ENCODE data around the gene CRIP1. TPM values are rescaled to one million over a fixed set of nuclear protein-coding genes. Genes with fewer than 3 reads are reported as not detected.
A peak's percentile ranks its signal among the peaks of the same experiment; 100 is the strongest.

CRIP1 gene
- total RNA-seq, 1 experiment from 2014 or later, result not detected

DNA sequence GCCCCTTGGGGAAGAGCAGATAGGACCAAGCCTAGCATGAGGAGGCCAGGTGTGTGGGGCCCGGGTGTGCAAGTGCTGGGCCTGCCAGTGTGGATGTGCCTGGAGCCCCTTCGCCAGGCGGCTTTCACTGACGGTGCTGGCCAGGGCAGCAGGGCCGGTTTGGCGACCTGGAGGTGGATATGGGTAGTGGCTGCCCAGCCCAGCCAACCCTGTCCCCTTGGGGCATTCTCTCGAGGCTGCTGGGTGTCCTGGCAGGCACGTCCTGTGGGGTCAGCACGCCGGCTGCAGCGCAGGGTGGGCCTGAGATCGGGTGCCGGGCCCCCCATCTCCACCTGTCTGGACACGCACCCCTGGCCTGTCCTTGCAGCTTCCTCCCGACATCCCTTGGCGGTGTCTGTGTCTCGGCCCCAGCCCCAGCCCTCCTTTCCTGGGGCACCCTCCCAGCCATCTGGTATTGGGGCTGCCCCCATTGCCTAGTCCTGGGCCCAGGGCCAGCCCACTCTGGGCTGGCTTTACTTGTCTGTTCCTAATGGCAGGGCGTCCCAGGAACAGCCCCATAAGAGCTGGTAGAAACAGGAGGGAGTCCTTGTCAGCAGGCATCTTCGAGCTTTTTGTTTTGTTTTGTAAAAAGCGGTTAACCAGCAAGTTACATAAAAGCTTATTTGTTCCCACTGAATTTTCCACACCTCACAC, 19.3 kb upstream of the CRIP1 start:
- no peak for DNase-seq (ENCODE audit: low read depth)
- in situ Hi-C loops (cut with HindIII; ENCODE audit: low pct_unique_long_range_greater_than_20kb, low sequenced_read_pairs), result no loop called here

DNA sequence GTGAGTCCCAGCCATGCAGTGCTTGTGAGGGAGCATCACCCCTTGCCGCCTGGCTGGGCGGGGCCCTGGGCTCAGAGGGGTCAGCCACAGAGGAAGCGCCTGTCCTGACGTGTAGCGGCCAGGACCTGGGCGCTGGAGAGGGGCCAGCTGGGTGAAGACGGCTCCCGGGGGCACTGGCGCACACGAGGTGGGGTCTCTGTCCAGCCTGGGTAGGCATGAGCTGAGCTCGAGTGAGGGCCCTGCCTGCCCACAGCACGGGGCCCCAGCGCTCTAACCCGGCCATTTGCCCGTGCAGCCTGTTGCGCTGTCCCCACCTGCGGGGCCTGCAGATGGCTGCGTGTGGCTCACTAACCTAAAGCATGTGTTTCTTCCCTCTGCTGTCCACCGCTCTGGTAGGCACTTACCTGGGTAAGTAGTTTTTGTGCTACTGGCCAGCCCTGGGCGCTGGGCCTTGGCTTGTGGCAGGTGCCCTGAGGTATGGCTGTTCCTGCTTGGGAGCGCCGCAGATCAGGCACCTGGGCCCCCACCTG, 18.7 kb upstream of the CRIP1 start:
- DNase-seq (ENCODE audit: low read depth), result no peak
- in situ Hi-C loops (cut with HindIII; ENCODE audit: low pct_unique_long_range_greater_than_20kb, low sequenced_read_pairs), result no loop called here

DNA sequence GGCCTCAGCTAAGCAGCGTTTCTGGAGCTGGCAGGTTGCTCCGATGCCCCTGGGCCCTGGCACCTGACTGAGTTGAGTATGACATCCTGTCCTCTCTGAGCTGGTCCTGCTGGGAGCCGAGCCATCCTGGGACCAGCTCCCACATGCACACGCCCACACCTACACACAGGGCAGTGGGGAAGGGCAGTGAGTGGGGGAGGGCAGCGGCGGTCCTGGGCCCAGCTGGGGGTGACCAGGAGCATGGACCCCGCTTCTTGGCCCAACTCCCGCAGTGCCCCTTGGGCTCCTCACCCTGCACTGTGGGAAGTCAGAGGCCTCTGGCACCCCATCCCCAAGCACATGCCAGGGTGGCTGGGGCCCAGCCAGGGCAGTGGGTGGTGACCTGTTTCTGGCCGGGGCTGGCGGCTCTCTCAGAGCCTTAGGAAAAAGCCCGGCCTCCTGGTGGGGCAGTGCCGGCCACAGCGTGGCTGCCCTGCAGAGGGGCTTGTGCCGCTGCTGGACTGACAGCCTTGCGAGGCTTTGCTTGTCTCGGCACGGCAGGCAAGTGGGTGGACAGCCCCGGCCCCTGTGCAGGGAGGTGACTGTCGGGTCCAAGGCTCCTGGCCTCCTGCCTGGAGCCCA, 18.0 kb upstream of the CRIP1 start:
- in situ Hi-C loops (cut with HindIII; ENCODE audit: low pct_unique_long_range_greater_than_20kb, low sequenced_read_pairs), result no loop called here
- no peak for DNase-seq (ENCODE audit: low read depth)

DNA sequence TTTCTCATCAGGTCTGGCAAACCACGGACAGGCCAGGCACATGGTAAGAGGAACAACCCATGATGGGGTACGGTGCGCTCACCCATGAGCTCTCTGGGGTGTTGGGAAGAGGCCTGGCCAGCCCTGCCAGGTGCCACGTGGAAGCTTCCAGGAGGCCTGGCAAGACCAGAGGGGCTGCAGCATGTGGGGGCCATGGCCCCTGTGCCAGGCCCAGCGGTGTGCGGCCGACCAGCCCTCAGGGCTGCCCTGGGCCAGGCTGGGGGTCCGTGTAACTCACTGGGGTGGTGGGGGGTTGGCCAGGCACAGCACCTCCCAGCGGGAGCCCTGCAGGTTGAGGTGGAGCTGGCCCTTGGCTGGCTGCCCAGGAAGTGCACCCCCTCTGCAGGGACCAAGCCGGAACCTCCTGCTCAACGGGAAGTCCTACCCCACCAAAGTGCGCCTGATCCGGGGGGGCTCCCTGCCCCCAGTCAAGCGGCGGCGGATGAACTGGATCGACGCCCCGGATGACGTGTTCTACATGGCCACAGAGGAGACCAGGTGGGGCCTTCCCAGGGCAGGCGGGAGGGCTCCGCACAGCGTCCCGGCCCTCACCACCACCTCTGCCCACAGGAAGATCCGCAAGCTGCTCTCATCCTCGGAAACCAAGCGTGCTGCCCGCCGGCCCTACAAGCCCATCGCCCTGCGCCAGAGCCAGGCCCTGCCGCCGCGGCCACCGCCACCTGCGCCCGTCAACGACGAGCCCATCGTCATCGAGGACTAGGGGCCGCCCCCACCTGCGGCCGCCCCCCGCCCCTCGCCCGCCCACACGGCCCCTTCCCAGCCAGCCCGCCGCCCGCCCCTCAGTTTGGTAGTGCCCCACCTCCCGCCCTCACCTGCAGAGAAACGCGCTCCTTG, 17.0 kb upstream of the CRIP1 start:
- in situ Hi-C loops (cut with HindIII; ENCODE audit: low pct_unique_long_range_greater_than_20kb, low sequenced_read_pairs), result no loop called here
- no peak for DNase-seq (ENCODE audit: low read depth)

DNA sequence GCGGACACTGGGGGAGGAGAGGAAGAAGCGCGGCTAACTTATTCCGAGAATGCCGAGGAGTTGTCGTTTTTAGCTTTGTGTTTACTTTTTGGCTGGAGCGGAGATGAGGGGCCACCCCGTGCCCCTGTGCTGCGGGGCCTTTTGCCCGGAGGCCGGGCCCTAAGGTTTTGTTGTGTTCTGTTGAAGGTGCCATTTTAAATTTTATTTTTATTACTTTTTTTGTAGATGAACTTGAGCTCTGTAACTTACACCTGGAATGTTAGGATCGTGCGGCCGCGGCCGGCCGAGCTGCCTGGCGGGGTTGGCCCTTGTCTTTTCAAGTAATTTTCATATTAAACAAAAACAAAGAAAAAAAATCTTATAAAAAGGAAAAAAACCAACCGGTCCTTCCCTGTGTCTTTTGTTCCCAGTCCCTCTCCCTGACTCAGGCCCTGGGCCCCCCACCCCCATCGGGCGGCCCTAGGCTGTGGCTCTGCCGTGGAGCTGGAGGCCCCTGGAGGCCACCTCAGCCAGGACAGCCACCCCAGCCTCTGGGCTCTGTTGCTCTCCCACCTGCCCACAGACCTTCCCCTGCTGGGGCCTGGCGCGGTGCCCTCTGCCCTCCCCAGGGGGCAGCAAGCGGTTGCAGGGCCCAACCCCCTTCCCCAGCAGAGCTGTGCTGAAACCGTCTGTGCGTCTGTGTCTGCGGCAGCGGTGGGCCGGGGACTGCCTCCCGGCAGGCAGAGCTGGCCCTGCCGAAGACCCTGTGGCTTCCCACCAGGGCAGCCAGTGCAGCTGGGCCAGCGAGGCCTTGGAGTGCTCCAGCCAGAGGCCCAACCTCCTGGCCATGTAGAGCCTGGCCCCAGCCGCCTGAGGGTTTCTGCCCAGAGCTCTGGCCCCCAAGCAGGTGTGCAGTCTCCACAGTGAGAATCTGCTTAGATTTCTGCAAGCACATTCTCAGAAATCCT, 16.1 kb upstream of the CRIP1 start:
- in situ Hi-C loops (cut with HindIII; ENCODE audit: low pct_unique_long_range_greater_than_20kb, low sequenced_read_pairs), result no loop called here
- no peak for DNase-seq (ENCODE audit: low read depth)

DNA sequence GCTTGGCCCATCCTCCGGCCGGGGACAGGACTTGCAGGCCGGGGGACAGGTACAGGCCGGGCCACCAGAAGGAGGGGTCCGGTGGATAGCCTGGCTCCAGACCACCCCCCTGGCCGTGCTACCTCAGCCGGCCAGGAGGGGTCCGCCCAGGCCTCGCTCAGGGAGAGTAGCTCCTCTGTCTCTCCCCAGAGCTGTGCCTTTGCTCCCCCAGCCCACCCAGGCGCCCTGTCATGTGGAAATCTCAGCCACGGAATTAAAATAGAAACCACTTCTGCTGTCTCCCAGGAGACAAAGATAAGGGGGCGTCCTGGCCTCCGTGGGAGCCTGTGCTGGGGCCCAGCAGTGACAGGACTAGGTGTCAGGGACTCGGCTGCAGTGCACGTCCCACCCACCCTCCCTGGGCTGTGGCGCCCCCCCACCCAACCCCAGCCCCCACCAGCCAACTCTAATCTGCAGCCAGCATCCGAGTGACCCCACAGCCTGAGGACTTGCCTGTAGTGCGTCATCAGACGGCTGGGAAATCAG, 15.3 kb upstream of the CRIP1 start:
- no peak for DNase-seq (ENCODE audit: low read depth)
- in situ Hi-C loops (cut with HindIII; ENCODE audit: low pct_unique_long_range_greater_than_20kb, low sequenced_read_pairs), result no loop called here

DNA sequence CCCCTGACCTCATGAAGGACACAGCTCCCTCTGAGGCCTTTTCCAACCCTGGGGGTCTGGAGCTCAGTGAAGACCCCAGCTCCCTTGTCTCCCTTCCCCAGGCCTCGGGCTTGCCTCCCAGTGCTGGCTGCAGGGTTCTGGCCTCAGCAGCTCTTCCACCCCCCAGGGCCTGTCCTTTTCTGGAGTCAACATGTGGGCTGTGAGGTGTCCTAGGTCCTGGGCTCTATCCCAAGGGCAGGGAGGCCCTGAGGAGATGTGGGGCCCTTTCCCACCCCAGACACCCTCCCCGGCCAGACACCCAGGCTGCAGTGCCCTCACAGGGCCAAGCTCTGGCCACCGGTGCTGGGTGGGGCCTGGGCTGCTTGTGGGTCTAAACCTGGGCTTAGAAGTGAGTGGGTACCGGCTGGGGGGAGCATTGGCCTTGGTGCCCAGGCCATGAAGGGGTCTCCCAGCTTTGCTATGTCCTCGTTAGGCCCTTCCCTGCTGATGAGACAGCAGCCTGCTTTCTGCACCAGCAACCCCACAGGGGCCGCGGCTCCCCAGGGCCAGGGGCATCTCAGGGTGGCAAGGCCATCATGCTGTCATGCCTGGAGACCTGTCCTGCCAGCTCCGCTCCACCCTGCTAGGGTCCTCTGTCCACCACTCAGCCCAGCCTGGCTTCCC, 14.7 kb upstream of the CRIP1 start:
- in situ Hi-C loops (cut with HindIII; ENCODE audit: low pct_unique_long_range_greater_than_20kb, low sequenced_read_pairs), result no loop called here
- DNase-seq (ENCODE audit: low read depth), result no peak

DNA sequence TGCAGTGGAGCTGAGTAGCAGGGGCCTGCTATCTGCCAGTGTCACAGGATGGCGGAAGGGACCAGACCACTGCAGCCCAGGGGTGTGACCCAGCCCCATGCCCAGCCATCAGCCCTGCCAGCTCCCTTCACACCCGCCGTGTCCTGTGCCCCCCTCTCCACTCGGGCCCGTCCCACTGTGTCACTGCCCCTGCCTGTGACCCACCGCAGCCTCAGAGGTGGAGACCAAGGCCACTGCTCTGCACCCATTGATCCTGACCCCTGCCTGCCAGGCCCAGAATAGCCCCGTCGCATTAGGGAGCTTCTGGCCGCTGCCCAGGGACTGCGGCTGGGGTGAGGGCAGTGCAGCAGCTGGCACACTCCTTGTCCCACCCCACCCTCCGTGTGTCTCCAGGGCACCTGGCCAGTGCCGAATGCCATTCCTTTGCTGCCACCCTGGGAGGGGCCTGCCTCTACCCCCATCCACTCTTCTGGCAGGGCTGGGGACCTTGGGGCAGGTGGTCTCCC, 14.1 kb upstream of the CRIP1 start:
- in situ Hi-C loops (cut with HindIII; ENCODE audit: low pct_unique_long_range_greater_than_20kb, low sequenced_read_pairs), result no loop called here
- DNase-seq (ENCODE audit: low read depth), result no peak

DNA sequence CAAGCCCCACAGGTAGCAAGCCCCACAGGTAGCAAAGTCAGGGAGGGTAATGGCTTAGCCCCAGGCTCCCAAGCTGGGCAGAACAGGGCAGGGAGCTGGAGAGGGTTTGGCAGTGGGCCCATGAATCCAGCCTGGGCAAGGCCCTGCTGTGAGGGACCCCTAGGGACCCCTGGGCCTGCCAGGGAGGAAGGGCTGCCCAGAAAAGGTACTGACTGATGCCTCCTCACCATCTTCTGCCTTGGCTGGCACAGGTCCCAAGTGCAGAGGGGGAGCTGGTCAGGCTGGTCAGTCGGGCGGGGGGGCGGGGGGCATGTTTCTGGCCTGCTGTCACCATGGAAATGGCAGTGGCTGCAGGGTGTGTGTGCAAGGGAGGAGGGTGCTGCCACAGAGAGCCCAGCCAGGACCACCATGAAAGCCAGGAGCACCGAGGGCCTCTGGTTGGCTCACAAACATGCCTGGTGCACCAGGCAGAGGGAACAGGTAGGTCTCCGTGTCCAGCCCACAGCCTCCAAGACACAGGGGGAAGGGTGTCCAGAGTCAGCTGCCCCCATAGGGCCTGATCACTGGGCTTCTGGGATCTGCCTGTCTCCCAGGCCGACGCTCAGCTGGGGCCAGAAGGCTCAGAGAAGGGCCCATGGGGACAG, 13.5 kb upstream of the CRIP1 start:
- in situ Hi-C loops (cut with HindIII; ENCODE audit: low pct_unique_long_range_greater_than_20kb, low sequenced_read_pairs), result no loop called here
- DNase-seq (ENCODE audit: low read depth), result no peak

DNA sequence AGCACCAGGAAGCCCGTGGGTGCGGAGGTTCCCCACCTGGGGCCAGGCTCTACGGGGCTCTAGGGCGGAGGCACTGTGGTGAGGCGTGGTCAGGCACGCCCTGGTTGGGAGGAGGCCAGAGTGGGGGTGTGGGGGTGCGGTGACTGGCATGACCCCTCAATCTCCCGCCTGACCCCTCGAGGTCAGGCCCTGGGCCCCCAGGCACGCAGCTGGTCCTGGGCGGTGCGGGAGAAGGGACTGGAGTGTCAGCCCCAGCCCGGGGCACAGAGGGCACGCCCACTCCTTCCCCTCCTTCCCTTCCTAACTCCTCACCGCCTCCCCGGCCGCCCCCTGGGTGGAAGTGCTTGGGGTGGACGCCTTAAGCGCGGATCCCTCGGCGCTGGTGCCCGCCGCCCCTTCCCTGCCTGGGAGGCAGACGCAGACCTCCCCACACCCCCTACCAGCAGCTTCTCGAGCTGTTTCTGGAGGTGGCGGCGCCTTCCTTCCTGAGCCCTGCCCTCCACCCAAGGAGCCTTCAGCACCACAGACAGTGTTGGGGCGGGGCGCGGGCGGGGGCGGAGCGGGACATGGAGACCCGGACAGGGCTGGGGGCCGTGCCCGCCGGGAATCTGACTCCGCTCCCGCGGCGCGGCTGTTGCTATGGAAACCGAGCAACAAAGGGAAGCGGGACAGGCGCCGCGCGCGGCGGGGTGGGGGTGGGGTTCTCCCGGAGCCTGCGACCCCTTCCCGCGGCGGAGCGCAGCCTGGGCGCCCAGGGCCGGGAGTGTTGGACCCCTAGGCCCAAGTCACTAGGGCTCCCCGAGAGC, 12.8 kb upstream of the CRIP1 start:
- DNase-seq (ENCODE audit: low read depth), result peak; percentile 89
- in situ Hi-C loops (cut with HindIII; ENCODE audit: low pct_unique_long_range_greater_than_20kb, low sequenced_read_pairs), result no loop called here

DNA sequence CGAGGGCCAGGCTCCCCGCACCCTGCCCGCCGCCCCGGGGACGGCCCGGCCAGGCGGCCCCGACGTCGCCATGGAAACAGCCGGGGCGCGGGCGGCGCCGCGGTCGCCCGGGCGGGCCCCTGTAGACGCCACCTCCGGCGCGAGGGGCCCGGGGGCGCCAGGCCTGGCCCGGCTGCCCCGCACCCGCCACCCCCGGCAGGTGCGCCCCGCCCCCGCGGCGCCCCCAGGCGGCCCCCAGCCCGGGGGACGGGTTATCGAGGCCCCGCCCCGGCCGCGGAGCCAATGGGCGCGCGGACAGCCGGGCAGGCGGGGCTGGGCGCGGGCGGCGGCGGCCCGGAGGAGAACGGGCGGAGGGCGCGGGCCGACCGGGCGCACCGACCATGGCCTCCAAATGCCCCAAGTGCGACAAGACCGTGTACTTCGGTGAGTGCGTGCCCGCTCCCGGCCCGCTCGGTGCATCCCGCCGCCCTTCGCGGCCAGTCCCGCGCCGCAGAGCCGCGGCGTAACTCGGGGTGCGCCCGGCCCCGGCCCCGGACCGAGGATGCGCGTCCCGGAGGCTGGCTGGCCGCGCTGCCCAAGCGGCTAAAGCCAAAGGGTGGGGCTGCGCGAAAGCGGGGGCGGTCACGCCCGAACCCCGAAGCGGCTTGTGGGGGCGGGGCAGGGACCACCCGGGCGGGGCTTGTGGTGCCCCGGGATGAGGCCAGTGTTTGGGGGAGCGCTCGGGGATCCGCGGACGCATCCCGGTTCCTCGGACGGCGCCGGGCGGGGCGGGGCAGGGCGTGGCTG, 12.0 kb upstream of the CRIP1 start, which contains the start of gene CRIP2:
TSS of gene CRIP2 (plus strand) at position 339 of the 786 bp plus-strand sequence. CDS start at position 381, 42 bp downstream.
- DNase-seq (ENCODE audit: low read depth), result peak; percentile 48
- in situ Hi-C loops (cut with HindIII; ENCODE audit: low pct_unique_long_range_greater_than_20kb, low sequenced_read_pairs), result no loop called here

DNA sequence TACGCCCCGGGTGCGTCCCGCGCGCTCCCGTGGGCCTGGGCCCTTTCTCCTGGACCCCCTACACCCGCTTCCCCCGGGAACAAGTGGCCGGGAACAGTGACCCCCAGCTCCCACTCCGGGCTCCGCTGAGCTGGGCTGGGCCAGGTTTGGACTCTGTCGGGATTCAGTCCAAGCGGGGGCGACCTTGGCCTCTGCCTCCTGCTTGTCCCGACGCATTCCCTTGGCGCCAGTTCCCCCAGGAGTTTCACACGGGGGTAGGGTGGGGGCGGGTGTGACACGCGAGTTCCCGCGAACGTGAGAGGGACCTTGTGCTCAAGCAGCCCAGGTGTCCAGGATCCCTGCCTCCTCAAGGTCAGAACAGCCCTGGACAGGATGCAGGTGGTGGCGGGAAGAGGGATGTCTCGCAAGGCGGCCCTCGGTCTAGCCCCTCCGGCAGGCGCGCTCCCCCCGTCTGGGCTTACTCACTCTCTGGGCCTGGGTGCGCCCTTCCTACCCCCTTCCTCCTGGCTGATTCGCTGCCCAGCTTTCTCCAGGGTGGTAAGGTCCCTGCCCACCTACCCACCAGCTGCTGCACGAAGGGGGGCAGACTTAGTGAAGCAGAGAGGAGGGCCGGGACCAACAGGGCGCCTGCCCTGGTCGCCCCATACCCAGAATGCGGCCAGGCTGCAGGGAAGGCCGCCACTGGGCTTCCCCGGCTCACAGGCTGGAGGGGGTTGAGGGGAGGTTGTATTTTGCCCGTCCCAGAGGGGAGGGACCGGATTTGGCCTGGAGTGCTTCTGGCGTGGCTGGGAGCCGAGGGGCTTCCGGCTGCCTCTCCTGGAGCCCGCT, 11.2 kb upstream of the CRIP1 start:
- DNase-seq (ENCODE audit: low read depth), result peak; percentile 61
- in situ Hi-C loops (cut with HindIII; ENCODE audit: low pct_unique_long_range_greater_than_20kb, low sequenced_read_pairs), result no loop called here

DNA sequence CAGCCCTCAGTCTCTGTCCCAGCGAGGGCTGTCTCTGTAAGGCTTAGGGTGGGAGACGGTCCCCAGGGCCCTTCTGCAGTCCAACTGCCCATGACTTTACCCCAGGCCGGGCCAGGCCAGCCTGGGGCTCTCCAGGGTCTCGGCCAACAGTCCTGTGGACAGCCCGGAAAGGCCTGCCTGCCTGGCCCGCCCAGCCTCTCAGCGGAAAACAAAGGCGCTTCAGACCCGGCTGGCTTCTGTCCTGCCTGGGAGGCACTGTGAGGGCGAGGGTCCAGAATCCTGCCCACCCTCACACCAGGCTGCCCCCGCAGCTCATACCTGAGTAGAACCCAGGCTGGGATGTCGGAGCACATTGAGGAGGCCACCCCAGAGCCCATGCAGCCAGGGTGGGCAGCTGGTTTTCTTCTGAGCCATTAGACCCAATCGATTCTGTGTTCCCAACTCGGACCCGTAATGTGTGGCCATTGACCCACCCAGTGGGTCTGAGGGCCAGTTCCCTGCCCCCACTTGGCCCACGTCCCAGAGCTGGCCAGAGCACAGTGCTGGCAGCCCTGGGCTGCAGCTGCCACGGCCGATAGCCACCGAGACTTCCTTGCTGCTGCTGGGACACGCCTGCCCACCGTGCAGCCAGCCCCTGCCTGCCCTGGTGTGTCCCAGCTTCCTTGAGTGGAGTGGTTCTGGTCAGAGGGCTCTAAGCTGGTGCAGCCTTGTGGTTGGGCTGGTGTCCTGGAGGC, 10.4 kb upstream of the CRIP1 start:
- DNase-seq (ENCODE audit: low read depth), result peak; percentile 39
- in situ Hi-C loops (cut with HindIII; ENCODE audit: low pct_unique_long_range_greater_than_20kb, low sequenced_read_pairs), result no loop called here
